Right forelimb (tissue), 1 donor: Measurements from ENCODE around the gene GUCY1B1.

Experiments used
- DNase-seq: peaks from one replicate; pipeline ENCODE4 v3.0.0-alpha.2; 2018

The GUCY1B1 gene

GRCh38 chr4:155758481-155759371, at the start of gene GUCY1B1:
Gene GUCY1B1 (plus strand): TSS chr4:155759021. CDS start chr4:155759141, 120 bp downstream.
- DNase-seq = peak; percentile 93

GRCh38 chr4:155709918-155710317, 48.9 kb upstream of the GUCY1B1 start:
- DNase-seq = no peak

GRCh38 chr4:155711556-155711955, 47.3 kb upstream of the GUCY1B1 start:
- no peak for DNase-seq

DNA sequence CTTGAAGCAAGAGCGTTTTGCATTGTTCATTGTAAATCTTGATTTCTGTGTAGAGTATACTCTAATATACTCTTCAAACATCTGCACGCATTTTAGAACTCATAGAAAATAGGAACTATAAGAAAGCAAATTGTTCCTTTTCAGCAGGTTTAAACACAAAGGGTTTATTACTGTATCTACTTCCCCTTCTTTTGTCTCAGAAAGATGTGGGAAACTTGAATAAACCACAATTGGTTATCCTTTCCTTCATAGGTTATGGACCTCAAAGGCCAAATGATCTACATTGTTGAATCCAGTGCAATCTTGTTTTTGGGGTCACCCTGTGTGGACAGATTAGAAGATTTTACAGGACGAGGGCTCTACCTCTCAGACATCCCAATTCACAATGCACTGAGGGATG, 46.0 kb upstream of the GUCY1B1 start:
- DNase-seq = no peak

DNA sequence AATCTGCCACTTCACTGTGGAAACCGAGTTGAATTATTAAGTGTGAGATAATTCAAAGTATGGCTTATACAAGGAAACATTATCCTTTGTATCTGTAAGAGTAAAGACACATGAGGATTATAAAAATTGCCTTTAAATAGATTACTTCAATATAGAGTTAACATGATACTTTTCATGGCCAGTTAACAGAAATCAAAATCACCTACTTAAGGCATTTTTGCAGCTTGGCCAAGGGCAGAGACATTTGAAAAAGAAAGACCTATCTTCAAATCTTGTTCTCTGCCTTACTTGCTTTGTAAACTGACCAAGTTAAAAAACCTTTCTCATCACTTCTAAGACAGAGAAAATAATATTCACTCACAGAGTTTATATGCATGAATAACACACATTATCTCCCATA, 44.9 kb upstream of the GUCY1B1 start:
- DNase-seq = no peak

GRCh38 chr4:155722336-155722735, 36.5 kb upstream of the GUCY1B1 start:
- no peak for DNase-seq

DNA sequence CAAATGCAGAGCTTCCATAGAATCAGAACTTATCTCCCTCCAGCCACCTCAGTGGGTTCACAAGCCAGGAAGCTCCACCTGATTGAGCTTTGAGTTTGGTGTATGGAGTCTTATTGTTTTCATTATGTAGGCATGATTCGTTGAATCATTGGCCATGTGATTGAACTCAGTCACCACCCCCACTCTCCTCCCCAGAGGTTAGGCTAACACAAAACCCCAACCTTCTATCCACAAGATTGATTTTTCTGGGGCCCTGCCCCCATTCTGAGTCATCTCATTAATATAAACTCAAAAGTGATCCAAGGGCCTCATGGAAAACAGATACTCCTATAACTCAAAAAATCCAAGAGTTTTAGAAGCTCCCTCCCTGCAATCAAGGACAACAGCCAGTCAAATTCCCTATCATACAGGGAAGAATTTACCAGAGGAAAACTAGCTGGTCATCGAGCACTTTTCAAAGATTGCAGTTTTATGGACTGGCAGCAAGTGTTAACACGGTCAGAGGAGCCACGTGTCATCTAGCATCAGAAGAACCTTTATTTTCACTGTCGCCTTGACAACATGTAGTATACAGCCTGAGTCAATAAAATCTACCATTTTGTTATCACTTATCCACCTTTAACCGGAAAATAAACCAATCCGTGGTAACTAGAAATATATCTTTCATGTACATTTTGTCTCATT, 35.9 kb upstream of the GUCY1B1 start:
- no peak for DNase-seq

- DNase-seq = no peak
These were observed 34.1 kb upstream of the GUCY1B1 start for GRCh38 chr4:155724731-155725130.

GRCh38 chr4:155734065-155734464, 24.8 kb upstream of the GUCY1B1 start:
- no peak for DNase-seq

- no peak for DNase-seq
These were observed 23.9 kb upstream of the GUCY1B1 start for GRCh38 chr4:155734951-155735350.

DNA sequence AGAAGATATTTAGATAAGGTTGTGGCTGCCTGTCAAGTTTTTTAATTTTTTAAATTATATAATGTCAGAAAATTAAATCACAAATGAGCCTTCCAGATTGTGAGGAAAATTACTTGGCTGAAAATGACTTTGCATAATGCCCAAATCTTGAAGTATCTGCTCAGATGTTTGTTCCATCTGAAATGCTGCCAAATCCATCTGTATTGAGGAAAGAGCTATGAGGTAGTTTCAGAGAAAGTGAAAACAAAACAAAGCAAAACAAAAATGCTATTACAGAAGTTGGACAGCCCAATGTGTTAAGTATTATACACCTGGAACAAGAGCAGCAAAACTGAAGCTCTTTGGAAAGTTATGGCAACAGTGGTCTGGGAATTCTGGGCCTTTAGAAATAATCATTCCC, 23.3 kb upstream of the GUCY1B1 start:
- no peak for DNase-seq

- DNase-seq = no peak
These were observed 20.3 kb upstream of the GUCY1B1 start for GRCh38 chr4:155738548-155738947.

- DNase-seq = no peak
These were observed 17.3 kb upstream of the GUCY1B1 start for GRCh38 chr4:155741546-155741945.

DNA sequence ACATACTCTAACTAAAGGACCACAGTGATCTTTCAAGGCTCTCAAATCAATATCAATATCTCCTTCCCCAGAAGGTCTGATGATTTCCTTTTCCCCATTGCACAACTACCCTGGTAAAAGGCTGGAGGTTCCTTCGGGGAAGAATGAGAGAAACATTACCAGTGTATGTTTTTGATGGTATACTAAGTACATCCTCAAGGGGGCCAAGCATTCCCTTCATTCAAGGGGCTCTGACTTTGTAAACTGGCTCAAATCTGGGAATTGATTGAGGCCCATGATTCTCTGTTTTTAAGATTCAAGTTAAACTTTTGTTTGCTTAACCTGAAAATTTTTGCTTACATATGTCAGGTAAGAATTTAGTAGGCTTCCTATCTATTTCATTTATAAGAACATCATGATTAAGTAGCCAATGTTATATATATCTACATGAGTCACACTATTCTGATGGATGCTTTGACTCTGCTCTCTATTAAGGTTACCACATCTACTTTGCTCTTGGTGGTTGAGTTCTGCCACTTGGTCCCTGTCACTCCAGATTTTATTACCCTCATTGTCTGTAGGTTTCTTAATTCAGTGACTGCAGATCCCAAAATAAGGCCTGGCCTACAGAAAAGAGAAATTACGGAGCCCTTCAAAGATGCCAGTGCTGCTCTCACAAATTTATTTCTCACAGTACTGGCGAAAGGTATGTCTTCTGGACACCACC, 16.4 kb upstream of the GUCY1B1 start:
- DNase-seq = no peak

- no peak for DNase-seq
These were observed 12.8 kb upstream of the GUCY1B1 start for GRCh38 chr4:155745984-155746383.

DNA sequence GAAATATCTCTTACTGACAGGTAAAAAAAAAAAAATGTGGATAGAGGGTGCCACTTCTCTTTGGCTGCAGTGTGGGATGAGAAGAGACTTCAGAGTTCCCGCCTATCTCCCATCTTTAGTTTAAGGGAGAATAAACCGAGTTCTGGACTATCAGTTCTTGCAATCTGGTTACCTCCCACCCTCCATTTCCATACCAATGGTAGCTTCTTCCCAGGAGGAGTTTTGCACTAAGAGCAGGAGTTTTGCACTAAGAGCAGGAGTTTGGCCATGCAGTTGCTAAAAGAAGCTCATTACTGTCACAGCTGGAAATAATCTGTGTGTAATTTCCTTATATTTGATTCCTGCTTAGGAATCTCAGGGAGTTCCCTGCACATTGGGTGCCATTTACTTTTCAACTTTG, 10.8 kb upstream of the GUCY1B1 start:
- no peak for DNase-seq

GRCh38 chr4:155749041-155749440, 9.8 kb upstream of the GUCY1B1 start:
- DNase-seq = no peak

- no peak for DNase-seq
These were observed 7.3 kb upstream of the GUCY1B1 start for GRCh38 chr4:155751569-155751968.

- no peak for DNase-seq
These were observed 1.0 kb upstream of the GUCY1B1 start for GRCh38 chr4:155757745-155758265.

- peak; percentile 81 for DNase-seq
These were observed 791 bp downstream of the GUCY1B1 start for GRCh38 chr4:155759372-155760252.

DNA sequence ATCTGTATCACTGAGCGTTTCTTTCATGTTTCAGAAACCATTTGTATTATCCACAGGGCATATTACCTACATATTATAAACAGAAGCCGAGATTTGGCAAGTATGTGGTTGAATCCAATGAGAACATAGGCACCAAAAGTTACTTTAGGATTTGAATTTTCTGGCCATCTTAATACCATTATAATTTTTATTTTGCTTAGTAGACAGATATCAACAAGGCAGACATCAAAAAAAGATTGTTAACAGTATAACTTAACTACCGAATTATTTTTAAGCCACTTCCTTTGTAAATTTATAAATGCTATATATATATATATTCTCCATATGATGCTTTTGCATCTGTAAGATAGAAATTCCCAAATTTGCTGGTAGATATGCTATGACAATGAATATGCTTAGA, 2.2 kb downstream of the GUCY1B1 start:
- DNase-seq = no peak

- no peak for DNase-seq
These were observed 3.1 kb downstream of the GUCY1B1 start for GRCh38 chr4:155761916-155762315.
